Mucosa of descending colon (tissue), 3 donors: Measurements from ENCODE around the gene SPATA17. TPM values are rescaled to one million over a fixed set of nuclear protein-coding genes. Genes with fewer than 3 reads are reported as not detected.

Experiments used
- ATAC-seq: fragments of 200-7000 bp; cut with Tn5 transposase; one replicate; pipeline ENCODE4 v1.9.1; 2020; ENCODE audit warnings: mild to moderate bottlenecking, moderate library complexity
- DNase-seq, 3 donors: peaks; one replicate each; pipeline ENCODE4 v3.0.0-alpha.2; 2020
- H3K36me3 ChIP-seq: fragments of 200-600 bp; one replicate; pipeline ENCODE4 v1.8.0; 2021; ENCODE audit warnings: low read depth, mild to moderate bottlenecking
- H3K4me1 ChIP-seq: fragments of 200-600 bp; one replicate; pipeline ENCODE4 v1.8.0; 2021; ENCODE audit warnings: low read depth, mild to moderate bottlenecking
- H3K4me3 ChIP-seq: fragments of 200-600 bp; one replicate; pipeline ENCODE4 v1.8.0; 2021; ENCODE audit warnings: mild to moderate bottlenecking
- H3K9me3 ChIP-seq: fragments of 200-600 bp; one replicate; pipeline ENCODE4 v1.8.0; 2021; ENCODE audit warnings: mild to moderate bottlenecking
- intact Hi-C, 2 donors: fragments of 100-400 bp; cut with DNase I in 1 of 2; cut with micrococcal nuclease in 1 of 2; formaldehyde crosslinking; loops; one replicate each; pipeline versions ENCODE4 v1.11.0 to v1.11.1; 2022; cut with DNase I, micrococcal nuclease
- total RNA-seq, 3 donors: library from RNA; stranded (reverse); fragmentation: NEBNext Ultra II Directional in 2 of 3; extraction: Animal tissue kit (Norgen Biotek cat#: 25700) in 2 of 3; gene quantifications; one replicate each; pipeline versions ENCODE4 v1.2.1 to v1.2.4, GENCODE V29; 2021 to 2023
- TF ChIP-seq, protein P1 (sequence below): fragments of 200-600 bp; IDR thresholded peaks from one replicate; pipeline ENCODE4 v1.8.0; 2022; ENCODE audit warnings: antibody characterized with exemption, mild to moderate bottlenecking
- donor health status: DM: no; HTN: no; CAD: no; lungs with moderate emphysema.
- donor health status: DM: no; HTN: no; CAD: no.
- donor health status: DM: no; HTN: yes; CAD: no.

Gene SPATA17
- total RNA-seq, 3 donors from 2014 or later, result 0.28 to 0.90 (median 0.36) TPM

DNA sequence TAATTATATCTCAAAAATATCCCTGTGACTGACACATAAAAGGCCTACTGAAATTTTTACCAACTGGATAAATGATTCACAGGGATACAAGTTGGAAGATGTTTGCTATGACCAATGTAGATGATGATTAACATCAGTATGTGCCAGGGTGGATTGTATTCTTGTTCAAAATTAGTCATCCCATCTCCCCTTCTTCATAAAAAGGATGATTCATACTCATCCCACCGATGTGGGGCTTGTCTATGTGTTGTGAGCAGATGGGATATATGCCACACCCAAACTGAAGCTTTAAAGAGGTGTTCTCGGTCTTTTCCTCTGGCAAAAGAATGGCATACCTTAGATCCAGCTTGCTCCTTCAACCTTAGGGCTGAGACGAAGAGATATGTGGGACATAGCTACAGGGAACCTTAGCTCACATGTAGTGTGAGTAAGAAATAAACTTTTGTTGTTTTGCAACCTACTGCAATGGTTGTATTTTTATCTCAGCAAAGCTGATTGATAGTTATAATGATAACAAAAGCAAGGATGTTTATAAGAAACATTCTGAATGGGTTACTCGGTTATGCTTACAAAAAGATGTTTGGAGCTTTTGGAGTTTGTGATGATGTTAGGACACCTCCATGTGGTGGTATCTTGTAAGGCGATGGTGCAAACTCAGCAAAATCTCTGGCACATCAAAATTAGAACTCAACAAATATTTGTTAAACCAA lies 29.4 kb downstream of the SPATA17 start:
- DNase-seq (no peak), ATAC-seq (peak; percentile 12)
- no peaks in the 10 kb centered on the region for H3K36me3 ChIP-seq
- TF ChIP-seq, protein P1, sequence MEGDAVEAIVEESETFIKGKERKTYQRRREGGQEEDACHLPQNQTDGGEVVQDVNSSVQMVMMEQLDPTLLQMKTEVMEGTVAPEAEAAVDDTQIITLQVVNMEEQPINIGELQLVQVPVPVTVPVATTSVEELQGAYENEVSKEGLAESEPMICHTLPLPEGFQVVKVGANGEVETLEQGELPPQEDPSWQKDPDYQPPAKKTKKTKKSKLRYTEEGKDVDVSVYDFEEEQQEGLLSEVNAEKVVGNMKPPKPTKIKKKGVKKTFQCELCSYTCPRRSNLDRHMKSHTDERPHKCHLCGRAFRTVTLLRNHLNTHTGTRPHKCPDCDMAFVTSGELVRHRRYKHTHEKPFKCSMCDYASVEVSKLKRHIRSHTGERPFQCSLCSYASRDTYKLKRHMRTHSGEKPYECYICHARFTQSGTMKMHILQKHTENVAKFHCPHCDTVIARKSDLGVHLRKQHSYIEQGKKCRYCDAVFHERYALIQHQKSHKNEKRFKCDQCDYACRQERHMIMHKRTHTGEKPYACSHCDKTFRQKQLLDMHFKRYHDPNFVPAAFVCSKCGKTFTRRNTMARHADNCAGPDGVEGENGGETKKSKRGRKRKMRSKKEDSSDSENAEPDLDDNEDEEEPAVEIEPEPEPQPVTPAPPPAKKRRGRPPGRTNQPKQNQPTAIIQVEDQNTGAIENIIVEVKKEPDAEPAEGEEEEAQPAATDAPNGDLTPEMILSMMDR, result no peak
- H3K4me3 ChIP-seq, result no peak overlapping the region
- H3K4me1 ChIP-seq, result no peaks in the 10 kb centered on the region
- no peaks in the 10 kb centered on the region for H3K9me3 ChIP-seq
- intact Hi-C loops, result no loop called here

DNA sequence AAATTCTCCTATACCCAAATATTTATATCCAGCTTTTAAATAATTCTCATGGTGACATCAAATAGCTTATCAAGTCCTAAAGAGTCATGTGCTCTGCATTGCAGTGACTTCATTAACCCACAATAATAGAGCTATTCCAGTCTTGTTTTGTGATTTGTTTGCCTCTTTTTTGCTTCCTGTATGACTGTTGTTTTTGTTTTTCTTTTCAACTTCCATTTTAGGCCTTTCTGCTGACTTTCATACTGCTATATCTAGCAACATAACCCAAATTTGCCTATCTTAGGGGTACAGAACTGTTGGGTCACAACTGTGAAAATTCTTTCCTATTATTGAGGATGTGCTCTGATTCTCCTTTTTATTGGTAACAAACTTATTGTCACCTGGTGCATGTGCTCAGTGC lies 30.3 kb downstream of the SPATA17 start:
- H3K9me3 ChIP-seq, result no peaks in the 10 kb centered on the region
- intact Hi-C loops, result no loop called here
- DNase-seq (no peak), ATAC-seq (no peak)
- TF ChIP-seq, protein P1, result no peak
- H3K4me3 ChIP-seq, result no peak overlapping the region
- no peaks in the 10 kb centered on the region for H3K4me1 ChIP-seq
- H3K36me3 ChIP-seq, result no peaks in the 10 kb centered on the region

DNA sequence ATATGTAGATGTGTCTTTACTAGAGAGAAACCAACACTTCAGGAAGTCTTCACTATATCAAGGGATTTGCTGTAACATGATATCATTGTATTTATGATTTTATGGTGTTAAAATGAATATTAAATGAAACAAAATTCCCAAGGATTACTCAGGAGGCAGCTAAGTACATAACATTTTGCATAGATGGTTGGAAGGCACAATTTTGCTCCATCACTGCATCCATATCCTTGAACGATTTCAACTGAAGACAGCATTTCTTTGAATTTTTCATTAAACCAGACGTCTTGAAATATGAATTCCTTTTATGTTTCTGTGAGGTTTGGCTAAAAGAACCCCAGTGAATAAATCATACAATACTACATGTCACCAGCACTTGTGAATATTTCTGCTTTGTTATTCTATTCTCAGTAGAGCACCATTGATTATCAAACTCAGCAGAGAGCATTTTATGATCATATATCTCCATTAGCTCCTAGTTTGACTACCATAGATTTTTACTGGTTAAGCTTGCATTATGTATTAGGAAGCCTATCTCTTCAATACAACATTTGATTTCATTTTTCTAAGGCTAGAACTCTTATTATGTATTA lies 37.3 kb downstream of the SPATA17 start:
- ATAC-seq (no peak), DNase-seq (no peak)
- intact Hi-C loops, result no loop called here
- TF ChIP-seq, protein P1, result no peak
- H3K4me1 ChIP-seq, result no peaks in the 10 kb centered on the region
- no peaks in the 10 kb centered on the region for H3K9me3 ChIP-seq
- no peaks in the 10 kb centered on the region for H3K36me3 ChIP-seq
- no peak overlapping the region for H3K4me3 ChIP-seq

DNA sequence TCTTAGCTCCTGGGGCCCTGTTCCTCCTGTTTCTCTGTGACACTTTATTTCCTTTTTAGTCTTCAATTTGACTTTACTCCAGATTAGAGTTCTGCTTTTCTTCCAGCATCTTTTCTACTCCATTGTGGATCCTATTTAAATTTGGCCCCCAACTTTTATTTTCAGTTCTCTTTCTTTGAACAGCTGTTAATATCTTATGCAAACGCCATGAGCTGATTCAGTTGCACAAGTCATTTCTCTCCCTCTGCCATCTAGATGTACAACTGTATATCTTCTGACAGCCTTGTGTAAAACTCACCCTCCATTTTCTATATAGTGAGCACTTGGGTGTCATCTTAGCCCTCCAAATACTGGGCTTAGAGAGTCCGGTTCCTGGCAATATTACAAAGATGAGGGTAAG lies 42.2 kb downstream of the SPATA17 start:
- no peak for ATAC-seq
- no peaks in the 10 kb centered on the region for H3K36me3 ChIP-seq
- TF ChIP-seq, protein P1, result no peak
- H3K4me3 ChIP-seq, result no peak overlapping the region
- H3K4me1 ChIP-seq, result no peaks in the 10 kb centered on the region
- intact Hi-C loops, result no loop called here
- H3K9me3 ChIP-seq, result no peaks in the 10 kb centered on the region
- DNase-seq, result no peak

DNA sequence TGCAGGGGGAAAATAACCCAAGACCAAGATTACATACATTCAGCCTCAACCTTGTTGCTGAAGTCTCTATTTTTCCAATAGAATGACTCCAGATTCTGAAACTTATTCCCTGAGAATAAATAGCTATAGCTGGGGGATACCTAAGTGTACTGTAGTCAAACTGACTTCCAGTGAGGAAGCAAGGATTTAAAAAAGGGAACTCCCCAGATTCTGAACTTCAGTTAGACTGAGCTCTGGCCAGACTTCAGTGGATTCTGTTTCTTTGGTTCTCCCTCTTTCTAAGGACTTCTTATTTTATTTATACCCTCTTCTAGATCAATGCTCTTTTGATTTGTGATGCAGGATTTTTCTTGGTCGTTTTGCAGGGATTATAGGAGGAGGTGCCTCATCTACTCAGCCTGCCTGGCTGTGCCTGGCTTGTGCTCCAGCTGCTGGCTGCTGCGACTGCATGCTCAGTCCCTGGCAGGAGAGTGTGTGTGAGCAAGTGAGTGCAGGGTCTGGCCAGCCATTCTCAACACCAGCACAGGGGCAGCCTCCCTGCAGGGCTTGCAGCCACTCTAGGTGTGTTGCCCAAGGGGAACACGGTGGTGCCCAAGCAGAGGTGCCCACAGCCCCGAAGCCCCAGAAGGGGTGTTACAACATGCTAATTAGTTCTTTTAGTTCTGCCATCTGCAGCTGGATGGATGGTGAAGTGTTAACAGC lies 43.0 kb downstream of the SPATA17 start:
- Histone ChIP-seq H3K4me1 (no peaks in the 10 kb centered on the region), H3K4me3 (no peak overlapping the region), H3K36me3 (no peaks in the 10 kb centered on the region), H3K9me3 (no peaks in the 10 kb centered on the region)
- DNase-seq (no peak), ATAC-seq (no peak)
- TF ChIP-seq, protein P1, result no peak
- intact Hi-C loops, result no loop called here
